H9 (cell line): ENCODE results near the gene METAP2. TPM values are rescaled to one million over a fixed set of nuclear protein-coding genes. Genes with fewer than 3 reads are reported as not detected.

ENCODE experiments used
- DNase-seq: peaks from one replicate; pipeline ENCODE4 v3.0.0-alpha.2; 2017
- H2AFZ ChIP-seq: one replicate; pipeline ENCODE4 v1.6.1; 2013; ENCODE audit warnings: mild to moderate bottlenecking, low read length, control low read depth, moderate library complexity
- H2AK5ac ChIP-seq: 2 replicates; pipeline ENCODE4 v1.6.1; 2013; ENCODE audit warnings: low read length, control low read depth, mixed read lengths; ENCODE audit not compliant: insufficient read length
- H2BK120ac ChIP-seq: one replicate; pipeline ENCODE4 v1.6.1; 2013; ENCODE audit warnings: low read depth, mild to moderate bottlenecking, low read length, control low read depth, inconsistent platforms; ENCODE audit not compliant: poor library complexity, severe bottlenecking
- H2BK12ac ChIP-seq: 2 replicates; pipeline ENCODE4 v1.6.1; 2013; ENCODE audit warnings: low read length, control low read depth, mixed read lengths, low read depth; ENCODE audit not compliant: insufficient read length
- H2BK15ac ChIP-seq: 2 replicates; pipeline ENCODE4 v1.6.1; 2013; ENCODE audit warnings: low read depth, low read length, control low read depth
- H2BK20ac ChIP-seq: one replicate; pipeline ENCODE4 v1.6.1; 2013; ENCODE audit warnings: low read depth, mild to moderate bottlenecking, low read length, control low read depth, inconsistent platforms; ENCODE audit not compliant: poor library complexity, severe bottlenecking
- H2BK5ac ChIP-seq: 2 replicates; pipeline ENCODE4 v1.6.1; 2013; ENCODE audit warnings: low read length, control low read depth, mixed read lengths; ENCODE audit not compliant: insufficient read length
- H3K14ac ChIP-seq: 2 replicates; pipeline ENCODE4 v1.6.1; 2013; ENCODE audit warnings: low read length, control low read depth; ENCODE audit not compliant: insufficient read depth
- H3K18ac ChIP-seq: 2 replicates; pipeline ENCODE4 v1.6.1; 2013; ENCODE audit warnings: low read depth, mild to moderate bottlenecking, mixed read lengths, low read length, control low read depth; ENCODE audit not compliant: insufficient read length
- H3K23ac ChIP-seq: 2 replicates; pipeline ENCODE4 v1.6.1; 2013; ENCODE audit warnings: low read length, control low read depth, mixed read lengths, low read depth; ENCODE audit not compliant: insufficient read length
- H3K23me2 ChIP-seq: 2 replicates; pipeline ENCODE4 v1.6.1; 2013; ENCODE audit warnings: low read depth, mild to moderate bottlenecking, mixed read lengths, low read length, control low read depth; ENCODE audit not compliant: insufficient read length, poor library complexity, severe bottlenecking
- H3K27ac ChIP-seq: 2 replicates; pipeline ENCODE4 v1.5.1; 2013; ENCODE audit warnings: low read length, control low read depth, mixed read lengths, low read depth; ENCODE audit not compliant: insufficient read length
- H3K27me3 ChIP-seq: 2 replicates; pipeline ENCODE4 v1.6.1; 2013; ENCODE audit warnings: low read length, control low read depth, inconsistent platforms; ENCODE audit not compliant: insufficient read depth
- H3K4ac ChIP-seq: 2 replicates; pipeline ENCODE4 v1.6.1; 2013; ENCODE audit warnings: low read depth, mild to moderate bottlenecking, control low read depth, inconsistent platforms, low read length, moderate library complexity
- H3K4me1 ChIP-seq: 2 replicates; pipeline ENCODE4 v1.6.1; 2013; ENCODE audit warnings: low read length, control low read depth, inconsistent platforms; ENCODE audit not compliant: insufficient read depth
- H3K4me2 ChIP-seq: 2 replicates; pipeline ENCODE4 v1.6.1; 2013; ENCODE audit warnings: low read length, control low read depth, mixed read lengths; ENCODE audit not compliant: insufficient read length, insufficient read depth
- H3K56ac ChIP-seq: 2 replicates; pipeline ENCODE4 v1.6.1; 2013; ENCODE audit warnings: low read depth, mild to moderate bottlenecking, mixed read lengths, low read length, control low read depth; ENCODE audit not compliant: insufficient read length
- H3K79me1 ChIP-seq: 2 replicates; pipeline ENCODE4 v1.6.1; 2013; ENCODE audit warnings: low read depth, mild to moderate bottlenecking, moderate library complexity, low read length, control low read depth, inconsistent platforms; ENCODE audit not compliant: insufficient read depth, poor library complexity, severe bottlenecking
- H3K79me2 ChIP-seq: 2 replicates; pipeline ENCODE4 v1.6.1; 2013; ENCODE audit warnings: low read length, control low read depth, inconsistent platforms; ENCODE audit not compliant: insufficient read depth
- H3K9ac ChIP-seq: 2 replicates; pipeline ENCODE4 v1.6.1; 2013; ENCODE audit warnings: low read length, control low read depth, mixed read lengths; ENCODE audit not compliant: insufficient read length; ENCODE audit errors: extremely low read depth
- H3K9me3 ChIP-seq: one replicate; pipeline ENCODE4 v1.6.1; 2013; ENCODE audit warnings: low read depth, low read length, inconsistent platforms; ENCODE audit not compliant: control insufficient read depth
- H3T11ph ChIP-seq: one replicate; pipeline ENCODE4 v1.6.1; 2013; ENCODE audit warnings: mild to moderate bottlenecking, low read length, control low read depth, inconsistent platforms
- H4K20me1 ChIP-seq: one replicate; pipeline ENCODE4 v1.6.1; 2013; ENCODE audit not compliant: control insufficient read depth, insufficient read length, insufficient read depth
- H4K5ac ChIP-seq: 2 replicates; pipeline ENCODE4 v1.6.1; 2013; ENCODE audit warnings: low read depth, mild to moderate bottlenecking, mixed read lengths, low read length, control low read depth; ENCODE audit not compliant: insufficient read length
- H4K8ac ChIP-seq: replicated peaks from 2 replicates; pipeline ENCODE4 v1.6.1; 2013; ENCODE audit warnings: low read length, control low read depth, mixed read lengths, low read depth; ENCODE audit not compliant: insufficient read length
- H4K91ac ChIP-seq: 2 replicates; pipeline ENCODE4 v1.6.1; 2013; ENCODE audit warnings: low read depth, mild to moderate bottlenecking, moderate library complexity, mixed read lengths, low read length, control low read depth; ENCODE audit not compliant: insufficient read length
- H3K27ac Mint-ChIP-seq, 3 experiments: 2 replicates in 2 of 3; 3 replicates in 1 of 3; pipeline ENCODE4 v1.8.0; 2020 to 2021; ENCODE audit warnings: mixed read lengths in 3 of 3, mild to moderate bottlenecking in 1 of 3, moderate library complexity in 1 of 3
- H3K27me3 Mint-ChIP-seq: 2 replicates; pipeline ENCODE4 v1.8.0; 2021; ENCODE audit warnings: low read depth, mild to moderate bottlenecking, moderate library complexity, mixed read lengths
- H3K36me3 Mint-ChIP-seq, 3 experiments: 2 replicates in 2 of 3; 3 replicates in 1 of 3; pipeline ENCODE4 v1.8.0; 2020 to 2021; ENCODE audit warnings: low read depth in 3 of 3, mixed read lengths in 3 of 3; ENCODE audit not compliant: insufficient read depth in 1 of 3
- H3K4me1 Mint-ChIP-seq, 2 experiments: 2 replicates each; pipeline ENCODE4 v1.8.0; 2020; ENCODE audit warnings: mixed read lengths in 2 of 2
- H3K4me3 Mint-ChIP-seq, 2 experiments: 2 replicates in 1 of 2; 3 replicates in 1 of 2; pipeline ENCODE4 v1.8.0; 2020 to 2021; ENCODE audit warnings: mild to moderate bottlenecking in 2 of 2, mixed read lengths in 2 of 2, moderate library complexity in 1 of 2
- H3K9me3 Mint-ChIP-seq, 2 experiments: 2 replicates in 1 of 2; 3 replicates in 1 of 2; pipeline ENCODE4 v1.8.0; 2020; ENCODE audit warnings: mild to moderate bottlenecking in 2 of 2, mixed read lengths in 2 of 2, moderate library complexity in 1 of 2
- CTCF ChIP-seq: fragments of 200-600 bp; sonication (generic); conservative IDR thresholded peaks from 3 replicates; pipeline ENCODE4 v1.8.0; 2021; ENCODE audit warnings: antibody characterized with exemption, mild to moderate bottlenecking
- WGBS: extraction: QIAGEN DNeasy Blood & Tissue Kit; methylation state at CpG from one replicate; pipeline ENCODE4 v1.1.7; 2013; ENCODE audit warnings: missing lambda C conversion rate, low lambda C conversion rate, mixed read lengths; ENCODE audit not compliant: insufficient read length; ENCODE audit errors: extremely low coverage; 5-methylcytosine and 5-hydroxymethylcytosine counted together
- total RNA-seq: library from RNA; stranded (reverse); gene quantifications from 2 replicates; pipeline ENCODE4 v1.2.1, GENCODE V29; 2021

METAP2 gene
- total RNA-seq, 1 experiment from 2014 or later = 140 TPM

DNA sequence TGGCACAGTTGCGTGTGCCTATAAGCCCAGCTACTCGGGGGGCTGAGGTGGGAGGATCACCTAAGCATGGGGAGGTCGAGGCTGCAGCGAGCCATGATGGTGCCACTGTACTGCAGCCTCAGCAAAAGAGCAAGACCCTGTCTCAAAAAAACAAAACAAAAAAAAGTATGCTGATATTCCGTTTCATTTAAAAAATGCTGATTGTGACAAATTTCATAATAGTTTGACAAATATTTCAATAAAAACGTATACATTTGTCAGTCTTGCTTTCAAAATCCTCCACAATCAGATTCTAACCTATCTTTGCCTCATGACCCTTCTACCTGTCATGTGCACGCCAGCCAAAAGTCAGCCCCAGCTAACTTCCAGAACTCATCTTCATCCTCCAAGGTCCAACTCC lies 67.5 kb downstream of the METAP2 start:
- no peaks in the 10 kb centered on the region for H3K23me2 ChIP-seq
- H4K20me1 ChIP-seq = no peaks in the 10 kb centered on the region
- H3K4me3 Mint-ChIP-seq = no peak overlapping the region; a peak in 1 of 5 replicates
- no peaks in the 10 kb centered on the region for H3K27me3 Mint-ChIP-seq
- no peak overlapping the region for H3K14ac ChIP-seq
- H2BK5ac ChIP-seq = no peak overlapping the region
- H3K9ac ChIP-seq = no peak overlapping the region
- H3K79me1 ChIP-seq = peaks cover 6% of the 10 kb centered on the region
- DNase-seq = no peak
- peaks cover 47 to 58% of the 10 kb centered on the region in 2 experiments for H3K4me1 Mint-ChIP-seq
- H3K27ac ChIP-seq = no peak overlapping the region
- H3K4ac ChIP-seq = no peak overlapping the region
- no peak overlapping the region for H3K23ac ChIP-seq
- H3K18ac ChIP-seq = no peak overlapping the region
- no peak overlapping the region for H2BK120ac ChIP-seq
- H2BK15ac ChIP-seq = no peak overlapping the region
- H2BK12ac ChIP-seq = no peak overlapping the region
- H2AFZ ChIP-seq = no peak overlapping the region
- H3K56ac ChIP-seq = no peak overlapping the region
- H4K91ac ChIP-seq = no peak overlapping the region
- peak overlapping the region in 2 of 3 experiments; percentile 74 to 82; a peak in 4 of 7 replicates for H3K27ac Mint-ChIP-seq
- no peak for TF ChIP-seq CTCF
- H4K5ac ChIP-seq = no peak overlapping the region
- H2BK20ac ChIP-seq = peak overlapping the region; percentile 90
- H3K36me3 Mint-ChIP-seq = peaks cover 17 to 30% (median 18%) of the 10 kb centered on the region in 3 experiments; a peak in 6 of 7 replicates
- no peaks in the 10 kb centered on the region for H3K9me3 Mint-ChIP-seq
- no peak overlapping the region for H3T11ph ChIP-seq
- H3K27me3 ChIP-seq = no peaks in the 10 kb centered on the region
- WGBS = no CpG with 5 or more reads among the region's 7 CpGs
- H3K9me3 ChIP-seq = no peaks in the 10 kb centered on the region
- H3K4me1 ChIP-seq = peaks cover 10% of the 10 kb centered on the region
- H4K8ac ChIP-seq = no peak overlapping the region
- H2AK5ac ChIP-seq = no peak overlapping the region
- no peak overlapping the region for H3K4me2 ChIP-seq
- peaks cover 40% of the 10 kb centered on the region for H3K79me2 ChIP-seq
